HTERT RPE-1 (cell line): ENCODE data around the gene PXDN.
"Not testable (repeated sequence)": the region's sequence is repeated elsewhere in the genome, so short reads cannot be mapped to it uniquely, and the experiment has no call there.

Source experiments
- in situ Hi-C: fragments of 300-500 bp; cut with MboI; formaldehyde crosslinking; loops from 4 replicates; pipeline ENCODE4 v1.14.3; 2020; ENCODE audit warnings: low sequenced_read_pairs

The PXDN gene

GRCh38 chr2:1777781-1778180 is 33.5 kb upstream of the PXDN start:
- in situ Hi-C loops = no loop called here

DNA sequence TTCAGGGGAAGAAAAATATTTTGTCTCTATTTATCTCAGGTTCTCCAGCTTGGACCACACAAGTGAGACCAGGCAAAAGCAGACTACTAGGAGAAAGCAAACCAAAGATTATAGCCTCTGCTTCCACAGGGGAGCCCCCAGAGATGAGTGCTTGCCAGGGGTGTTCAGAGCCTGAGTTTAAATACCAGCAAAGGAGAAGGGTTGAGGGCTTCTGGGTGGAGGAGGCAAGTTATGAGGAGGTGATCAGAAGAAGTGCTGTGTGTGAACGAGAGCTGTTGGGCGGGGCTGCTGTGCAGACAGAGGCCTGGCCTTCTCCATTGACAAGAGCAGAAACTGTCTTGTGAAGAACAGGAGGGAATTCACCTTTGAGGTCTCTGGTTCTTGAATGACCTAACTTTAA is 32.8 kb upstream of the PXDN start:
- in situ Hi-C loops = no loop called here

DNA sequence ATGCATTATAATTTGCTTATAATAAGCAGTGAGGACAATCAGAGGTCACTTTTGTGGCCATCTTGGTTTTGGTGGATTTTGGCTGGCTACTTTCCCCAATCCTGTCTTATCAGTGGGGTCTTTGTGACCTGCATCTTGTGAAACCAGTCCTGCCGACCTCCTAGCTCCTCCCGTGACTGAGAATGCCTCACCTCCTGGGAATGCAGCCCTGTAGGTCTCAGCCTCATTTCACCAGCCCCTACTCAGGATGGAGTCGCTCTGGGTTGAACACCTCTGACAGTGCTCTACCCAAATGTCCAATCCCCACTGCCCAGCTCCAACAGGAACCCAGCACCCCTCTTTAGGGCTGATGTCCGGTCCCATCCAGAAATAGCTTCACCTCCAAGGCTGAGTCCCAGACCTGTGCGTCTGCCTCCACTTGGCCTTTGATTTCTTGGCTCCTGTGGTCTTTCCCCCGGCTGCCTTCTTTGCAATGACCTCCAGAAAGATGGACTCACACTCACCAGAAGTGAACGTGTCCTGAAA is 31.3 kb upstream of the PXDN start:
- in situ Hi-C loops = no loop called here

- in situ Hi-C loops = no loop called here
Measured at GRCh38 chr2:1774929-1775328, 30.6 kb upstream of the PXDN start.

- in situ Hi-C loops = no loop called here
Measured at GRCh38 chr2:1773883-1774282, 29.6 kb upstream of the PXDN start.

GRCh38 chr2:1772471-1773267 is 28.4 kb upstream of the PXDN start:
- in situ Hi-C loops = no loop called here

GRCh38 chr2:1771626-1772280 is 27.4 kb upstream of the PXDN start:
- in situ Hi-C loops = no loop called here

DNA sequence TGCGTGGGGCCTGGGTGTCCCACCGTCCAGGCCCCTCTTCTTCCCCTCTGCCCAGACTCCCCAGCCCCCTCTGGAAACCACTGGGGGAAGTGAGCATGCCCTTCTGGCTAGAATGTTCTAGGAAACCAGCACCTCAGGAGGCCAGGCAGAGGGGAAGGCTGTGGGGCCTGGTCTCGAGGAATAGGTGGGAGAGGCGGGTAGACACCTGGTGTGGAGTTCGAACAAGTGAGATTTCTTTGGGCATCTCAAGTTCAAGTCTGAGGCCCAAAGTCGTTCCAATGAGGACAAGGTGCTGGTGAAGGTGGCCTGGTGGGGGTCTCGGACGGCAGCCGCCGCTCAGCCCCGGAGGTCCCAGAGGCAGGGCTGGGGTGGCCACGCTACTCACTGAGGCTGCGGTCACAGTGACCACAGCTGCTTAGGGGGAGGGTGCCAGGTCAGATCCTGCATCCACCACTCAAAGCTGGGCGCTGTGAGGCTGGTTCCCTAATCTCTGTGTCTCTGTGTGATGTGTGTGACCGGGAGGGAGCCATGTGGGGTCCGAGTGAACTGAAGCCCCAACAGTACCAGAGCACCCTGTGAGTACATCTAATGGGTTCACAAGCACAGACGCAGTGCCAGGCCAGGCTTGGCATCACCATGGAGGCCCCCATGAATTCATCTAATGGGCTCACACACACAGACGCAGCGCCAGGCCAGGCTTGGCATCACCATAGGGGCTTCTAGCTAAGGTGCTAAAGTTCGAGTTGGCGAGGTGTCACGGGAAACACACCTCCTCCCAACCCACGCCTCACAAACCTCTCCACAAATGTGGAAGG is 26.5 kb upstream of the PXDN start:
- in situ Hi-C loops = no loop called here

DNA sequence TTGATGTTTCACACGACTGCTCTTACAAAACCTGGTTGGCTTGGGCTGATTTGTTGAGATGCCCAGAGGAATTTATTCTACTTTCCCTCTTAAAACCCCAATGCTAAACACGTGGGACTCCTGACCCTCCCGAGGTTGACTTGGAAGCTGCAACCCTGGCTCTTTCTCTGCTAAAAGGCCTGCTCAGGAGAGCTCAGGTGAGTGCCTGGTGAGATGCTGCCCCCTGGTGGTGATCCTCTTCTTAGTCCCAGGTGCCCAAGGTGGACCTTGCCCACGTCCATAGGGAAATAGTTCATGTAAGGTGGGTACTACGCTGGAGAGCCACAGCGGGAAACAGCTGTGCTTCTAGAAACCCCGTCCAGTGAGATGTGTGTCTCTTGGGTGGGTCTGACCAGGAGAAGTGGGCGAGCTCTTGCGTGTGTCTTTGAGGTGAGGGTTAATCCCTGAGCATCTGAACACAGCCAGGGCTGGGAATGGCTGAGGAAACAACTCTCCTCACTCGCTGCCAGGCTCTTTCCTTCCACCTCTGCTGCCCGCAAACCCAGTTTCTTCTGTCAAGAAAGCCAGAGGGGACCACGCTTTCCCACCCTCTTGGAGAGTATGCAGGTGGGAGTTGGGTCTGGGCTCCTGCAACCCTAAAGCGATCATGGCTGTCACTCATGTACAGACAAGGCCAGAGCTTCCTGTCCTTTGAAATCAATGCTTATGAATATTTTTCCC is 25.5 kb upstream of the PXDN start:
- in situ Hi-C loops = no loop called here

GRCh38 chr2:1767939-1768691 is 23.8 kb upstream of the PXDN start:
- in situ Hi-C loops = no loop called here

DNA sequence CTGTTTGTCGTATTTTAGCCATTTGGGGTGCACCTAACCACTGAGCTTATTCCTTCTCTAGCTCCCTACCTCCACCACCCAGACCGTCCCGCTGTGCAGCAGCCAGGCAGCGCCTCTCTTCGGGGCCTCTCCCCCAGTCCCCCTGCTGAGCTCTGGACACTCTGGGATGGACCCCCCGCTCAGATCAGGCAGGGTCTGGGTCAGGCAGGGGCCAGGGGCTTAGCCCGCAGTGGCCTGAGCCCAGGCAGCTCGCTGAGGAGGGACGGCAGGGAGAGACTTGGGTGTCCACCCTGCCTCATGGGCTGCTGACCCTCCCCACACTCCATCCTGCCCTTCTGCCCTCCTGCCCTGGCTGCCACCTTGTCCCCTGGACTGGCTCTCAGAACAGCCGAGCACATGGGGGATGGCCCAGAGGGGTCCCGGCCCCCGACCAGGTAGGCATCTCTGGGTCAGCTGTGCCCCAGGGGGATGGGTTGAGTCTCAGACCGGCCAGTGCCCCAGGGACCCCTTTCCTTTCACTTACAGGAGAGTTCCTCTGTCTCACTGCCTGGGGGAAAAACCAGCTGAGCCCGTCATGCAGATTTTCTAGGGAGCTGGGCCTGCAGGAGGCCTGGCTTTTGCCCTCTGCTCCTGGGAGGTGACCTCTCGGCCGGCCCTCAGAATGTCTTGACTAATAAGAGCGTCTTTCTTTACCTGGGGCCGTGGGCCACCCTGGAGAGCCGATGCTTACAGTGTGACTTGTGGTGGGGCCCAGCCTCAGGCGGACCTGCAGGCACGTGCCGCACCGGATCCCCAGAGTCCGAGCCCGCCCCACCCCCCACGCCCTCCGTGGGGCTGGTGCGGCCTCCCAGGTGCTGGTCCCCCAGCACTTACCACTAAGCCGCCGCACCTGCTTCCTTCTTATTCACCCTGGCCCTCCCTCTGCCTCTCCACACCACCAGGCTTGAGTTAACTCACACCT is 22.8 kb upstream of the PXDN start:
- in situ Hi-C loops = no loop called here

- in situ Hi-C loops = no loop called here
Measured at GRCh38 chr2:1766425-1766824, 22.1 kb upstream of the PXDN start.

- in situ Hi-C loops = not testable (repeated sequence)
Measured at GRCh38 chr2:1765201-1765600, 20.9 kb upstream of the PXDN start.

DNA sequence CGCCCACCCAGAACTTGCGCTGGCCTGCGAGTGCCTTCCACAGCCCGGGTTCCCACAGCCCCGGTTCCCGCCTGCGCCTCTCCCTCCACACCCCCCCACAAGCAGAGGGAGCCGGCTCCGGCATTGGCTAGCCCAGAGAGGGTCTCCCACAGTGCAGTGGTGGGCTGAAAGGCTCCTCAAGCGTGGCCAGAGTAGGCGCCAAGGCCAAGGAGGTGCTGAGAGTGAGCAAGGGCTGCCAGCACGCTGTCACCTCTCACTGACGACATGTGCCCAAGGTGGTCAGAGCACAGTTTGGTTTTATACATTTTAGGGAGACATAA is 15.3 kb upstream of the PXDN start:
- in situ Hi-C loops = no loop called here

- in situ Hi-C loops = no loop called here
Measured at GRCh38 chr2:1758774-1759610, 14.7 kb upstream of the PXDN start.

- in situ Hi-C loops = no loop called here
Measured at GRCh38 chr2:1758171-1758570, 13.9 kb upstream of the PXDN start.

GRCh38 chr2:1757567-1757966 is 13.3 kb upstream of the PXDN start:
- in situ Hi-C loops = no loop called here

- in situ Hi-C loops = not testable (repeated sequence)
Measured at GRCh38 chr2:1757146-1757545, 12.8 kb upstream of the PXDN start.
